A549 (cell line): ENCODE data around the gene FAM219A.

Experiments used
- BHLHE40 ChIP-seq: IDR thresholded peaks from 2 replicates; pipeline ENCODE4 v1.6.1; 2012; ENCODE audit warnings: low read depth, low read length, inconsistent platforms
- CTCF ChIP-seq: fragments of >200 bp; sonication (Bioruptor Twin); formaldehyde crosslinking; IDR thresholded peaks from 3 replicates; pipeline ENCODE4 v1.5.1; 2016
- GATA3 ChIP-seq: IDR thresholded peaks from 2 replicates; pipeline ENCODE4 v1.6.1; 2012; ENCODE audit warnings: borderline replicate concordance
- MYC ChIP-seq: IDR thresholded peaks from 2 replicates; pipeline ENCODE4 v1.6.1; 2012; ENCODE audit warnings: mild to moderate bottlenecking, inconsistent platforms, low read length, improper control_type of control experiment, borderline replicate concordance
- POLR2A ChIP-seq: IDR thresholded peaks from 2 replicates; pipeline ENCODE4 v1.6.1; 2012; ENCODE audit warnings: mild to moderate bottlenecking, low read length
- RAD21 ChIP-seq, 2 experiments: fragments of >200 bp in 1 of 2; sonication (Bioruptor Twin) in 1 of 2; formaldehyde crosslinking in 1 of 2; IDR thresholded peaks in 1 of 2; conservative IDR thresholded peaks in 1 of 2; 2 replicates in 1 of 2; 3 replicates in 1 of 2; pipeline ENCODE4 v1.6.1; 2012 to 2018; ENCODE audit warnings: inconsistent platforms in 1 of 2
- SMC3 ChIP-seq: fragments of >200 bp; sonication (Bioruptor Twin); formaldehyde crosslinking; IDR thresholded peaks from 3 replicates; pipeline ENCODE4 v1.6.1; 2018; ENCODE audit warnings: inconsistent platforms
- TF ChIP-seq, protein P1 (sequence below): fragments of 450-650 bp; IDR thresholded peaks from 2 replicates; pipeline ENCODE4 v1.6.1; 2014; ENCODE audit warnings: antibody characterized with exemption

- TF ChIP-seq, protein P1, sequence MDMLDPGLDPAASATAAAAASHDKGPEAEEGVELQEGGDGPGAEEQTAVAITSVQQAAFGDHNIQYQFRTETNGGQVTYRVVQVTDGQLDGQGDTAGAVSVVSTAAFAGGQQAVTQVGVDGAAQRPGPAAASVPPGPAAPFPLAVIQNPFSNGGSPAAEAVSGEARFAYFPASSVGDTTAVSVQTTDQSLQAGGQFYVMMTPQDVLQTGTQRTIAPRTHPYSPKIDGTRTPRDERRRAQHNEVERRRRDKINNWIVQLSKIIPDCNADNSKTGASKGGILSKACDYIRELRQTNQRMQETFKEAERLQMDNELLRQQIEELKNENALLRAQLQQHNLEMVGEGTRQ = no peak
- TF ChIP-seq CTCF (no peak), BHLHE40 (no peak), GATA3 (no peak), POLR2A (no peak), SMC3 (no peak), MYC (no peak), RAD21 (conservative IDR thresholded peaks at IDR 0.05 in 1 of 2, IDR thresholded peaks at IDR 0.05 in 1 of 2) (no peak)
These were observed 38.5 kb downstream of the FAM219A start for GRCh38 chr9:34419716-34420504.
